ENCODE results near the gene MBTPS1.

The MBTPS1 gene

DNA sequence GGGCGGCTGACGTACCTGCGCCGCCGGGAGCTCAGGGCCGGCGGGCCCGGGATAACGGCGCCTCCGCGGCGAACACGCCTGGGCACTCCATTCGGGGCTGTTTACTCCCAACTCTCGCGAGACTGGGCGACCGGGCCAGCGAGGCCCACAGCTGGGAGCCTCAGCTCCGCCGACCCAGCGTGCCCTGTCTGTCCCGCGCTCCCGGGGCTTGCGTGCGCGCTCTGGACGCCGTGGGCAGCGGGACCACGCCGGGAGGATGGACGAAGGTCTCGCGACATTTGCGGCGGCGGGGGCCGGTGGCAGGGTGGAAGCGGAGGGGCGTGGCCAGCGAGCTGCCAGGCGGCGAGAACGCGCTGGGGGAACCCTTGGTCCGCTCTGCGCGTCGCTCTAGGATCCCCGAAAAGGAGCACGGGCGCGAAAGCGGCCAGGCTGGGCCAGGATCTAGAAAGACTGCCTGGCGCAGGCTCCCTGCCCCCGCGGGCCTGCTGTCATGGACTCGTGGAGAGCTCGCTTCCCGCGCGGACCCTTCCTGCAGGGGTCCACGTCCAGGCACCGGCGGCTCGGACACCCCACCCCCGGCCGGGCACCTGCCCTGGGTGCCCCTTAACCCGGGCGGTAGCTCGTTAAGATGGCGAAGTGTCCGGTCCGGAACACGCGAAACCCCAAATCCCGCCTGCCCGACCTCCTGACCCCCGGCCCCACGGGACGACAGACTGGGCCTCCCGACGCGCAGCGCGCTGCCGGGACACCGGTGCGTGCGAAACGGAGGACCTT is at the start of gene MBTPS1:
Gene MBTPS1, minus strand, starts transcription at position 223 of the 774 bp plus-strand sequence. CDS start 15,159 bp downstream, outside the sequence.
- DNase-seq, result peak; percentile 98

DNA sequence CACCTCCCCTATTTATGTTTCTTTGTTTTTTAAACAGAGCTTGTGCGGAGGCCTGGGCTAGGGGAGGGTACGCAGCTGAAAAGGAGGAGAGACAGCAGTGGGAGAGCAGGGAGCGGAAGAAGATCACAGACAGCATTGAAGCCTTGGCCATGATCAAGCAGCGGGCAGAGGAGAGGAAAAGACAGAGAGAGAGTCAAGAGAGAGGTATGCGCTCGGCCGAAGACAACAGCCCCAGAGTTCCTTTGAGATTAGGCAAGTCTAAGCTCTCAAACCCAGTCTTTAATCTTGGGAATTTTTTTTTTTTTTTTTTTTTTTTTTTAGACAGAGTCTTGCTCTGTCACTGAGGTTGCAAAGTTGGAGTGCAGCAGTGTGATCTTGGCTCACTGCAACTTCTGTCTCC is 49.0 kb upstream of the MBTPS1 start:
- DNase-seq, result no peak

DNA sequence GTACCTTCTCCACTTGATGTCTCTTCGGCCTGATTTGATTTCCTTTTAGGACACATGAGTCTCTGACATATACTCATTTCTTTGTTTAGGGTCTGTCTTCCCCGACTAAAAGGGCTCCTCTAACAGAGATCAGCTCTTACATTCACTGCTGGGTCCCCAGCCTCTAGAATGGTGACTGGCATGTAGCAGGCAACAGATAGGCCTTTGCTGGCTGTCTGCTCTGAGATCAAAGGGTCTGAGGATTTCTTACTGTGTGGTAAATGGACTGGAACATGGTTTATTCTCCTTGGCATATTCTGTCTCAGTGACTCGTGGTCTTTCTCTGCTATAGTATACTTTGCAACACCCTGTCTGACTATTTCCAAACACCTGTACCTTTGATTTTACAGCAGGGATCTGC is 45.1 kb upstream of the MBTPS1 start:
- DNase-seq, result no peak

DNA sequence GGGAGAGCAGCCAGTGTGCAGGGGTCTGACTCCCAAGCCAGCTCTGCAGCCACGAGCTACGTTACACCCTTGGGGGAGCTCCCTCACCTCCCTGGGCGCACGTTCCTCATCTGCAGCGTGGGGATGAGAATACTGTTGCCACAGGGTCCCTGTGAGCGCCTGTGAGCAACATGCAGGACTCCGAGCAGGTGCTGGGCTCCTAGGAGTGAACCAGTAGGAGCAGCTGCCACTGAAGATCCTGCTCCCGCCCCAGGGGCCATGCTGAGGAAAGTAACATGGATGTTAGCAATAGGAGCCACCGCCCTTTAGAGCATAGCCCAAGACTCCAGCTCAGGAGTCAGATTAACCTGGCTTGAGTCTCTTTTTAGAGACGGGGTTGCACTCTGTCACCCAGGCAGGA is 44.3 kb upstream of the MBTPS1 start:
- DNase-seq, result no peak

DNA sequence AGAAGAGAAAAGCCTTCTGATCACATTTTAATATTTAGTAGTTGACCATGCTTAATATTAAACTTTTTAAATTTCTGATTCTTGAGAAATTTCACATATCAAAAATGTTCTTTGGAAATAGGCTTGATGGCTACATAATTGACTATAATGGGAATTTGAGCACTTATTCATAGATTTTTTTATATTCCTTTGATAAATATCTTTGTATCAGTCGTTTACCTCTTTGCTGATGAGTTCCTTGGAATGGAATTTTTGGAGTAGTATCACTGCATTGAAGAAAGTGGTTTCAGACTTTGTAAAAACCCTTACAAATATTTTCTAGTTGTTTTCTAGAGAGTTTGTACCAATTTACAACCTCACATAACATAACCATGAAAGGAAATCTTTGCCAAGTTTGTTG is 43.1 kb upstream of the MBTPS1 start:
- no peak for DNase-seq

DNA sequence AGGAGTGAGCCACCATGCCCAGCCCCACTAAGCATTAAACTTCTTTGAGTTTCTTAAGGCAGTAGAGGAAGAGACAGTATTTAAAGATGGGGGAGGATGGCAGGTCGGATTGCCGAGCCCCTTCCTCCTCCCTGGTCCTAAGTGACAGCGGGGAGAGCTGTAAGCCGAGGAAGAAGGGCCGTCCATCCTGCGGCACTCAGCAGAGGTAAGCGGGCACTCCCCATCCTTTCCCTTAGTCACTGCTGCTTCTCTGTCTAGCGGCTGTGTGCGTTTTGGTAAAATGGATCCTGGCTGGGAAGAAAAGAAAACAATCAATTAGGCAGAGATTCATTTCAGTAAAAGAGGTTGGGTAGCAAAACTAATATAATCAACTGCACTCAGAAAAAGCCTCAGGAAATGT is 42.3 kb upstream of the MBTPS1 start:
- no peak for DNase-seq

DNA sequence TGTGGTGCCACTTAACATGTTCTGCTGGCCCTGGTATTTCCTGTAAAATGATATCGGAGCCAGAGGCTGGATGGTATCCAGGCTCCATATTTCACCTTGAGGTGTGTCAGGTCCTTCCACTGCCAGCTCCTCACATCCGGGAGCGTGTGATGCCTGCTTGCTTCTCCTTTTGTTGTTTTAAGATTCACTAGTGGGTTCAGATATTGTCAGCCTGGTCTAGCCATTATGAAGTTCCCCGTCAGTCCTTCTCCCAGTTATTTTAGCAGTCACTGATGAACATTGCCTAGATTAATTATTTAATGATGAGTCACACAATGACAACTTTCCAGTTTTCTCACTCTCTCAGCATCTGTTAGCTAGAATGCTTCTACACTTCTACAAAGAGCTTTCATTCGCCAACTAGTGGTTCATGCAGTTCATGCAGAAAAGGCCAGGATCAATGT is 39.6 kb upstream of the MBTPS1 start:
- no peak for DNase-seq

DNA sequence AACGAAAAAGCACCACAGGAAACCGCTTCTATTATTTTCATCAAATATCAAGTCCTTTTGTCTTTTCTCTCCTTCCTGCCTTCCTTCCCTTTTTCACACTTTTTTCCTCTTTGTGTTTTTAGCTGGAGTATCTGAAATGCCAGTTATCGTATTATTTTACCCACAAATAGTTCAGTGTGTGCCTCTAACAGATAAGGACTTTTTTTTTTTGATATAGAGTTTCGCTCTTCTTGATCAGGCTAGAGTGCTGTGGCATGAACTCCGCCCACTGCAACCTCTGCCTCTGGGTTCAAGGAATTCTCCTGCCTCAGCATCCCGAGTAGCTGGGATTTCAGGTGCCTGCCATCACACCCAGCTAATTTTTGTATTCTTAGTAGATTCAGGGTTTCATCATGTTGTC is 39.0 kb upstream of the MBTPS1 start:
- DNase-seq, result no peak

DNA sequence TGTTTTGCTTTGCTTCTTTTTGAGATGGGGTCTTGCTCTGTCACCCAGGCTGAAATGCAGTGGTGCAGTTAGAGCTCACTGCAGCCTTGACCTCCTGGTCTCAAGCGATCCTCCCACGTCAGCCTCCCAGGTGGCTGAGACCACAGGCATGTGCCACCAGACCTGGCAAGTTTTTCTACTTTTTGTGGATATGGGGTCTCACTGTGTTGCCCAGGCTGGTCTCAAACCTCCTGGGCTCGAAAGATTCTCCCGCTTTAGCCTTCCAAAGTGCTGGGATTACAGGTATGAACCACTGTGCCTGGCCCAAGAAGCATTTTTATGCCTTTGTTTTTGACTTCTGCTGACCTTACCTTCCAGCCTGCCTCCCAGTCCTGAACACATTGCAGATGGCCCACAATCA is 38.5 kb upstream of the MBTPS1 start:
- no peak for DNase-seq

DNA sequence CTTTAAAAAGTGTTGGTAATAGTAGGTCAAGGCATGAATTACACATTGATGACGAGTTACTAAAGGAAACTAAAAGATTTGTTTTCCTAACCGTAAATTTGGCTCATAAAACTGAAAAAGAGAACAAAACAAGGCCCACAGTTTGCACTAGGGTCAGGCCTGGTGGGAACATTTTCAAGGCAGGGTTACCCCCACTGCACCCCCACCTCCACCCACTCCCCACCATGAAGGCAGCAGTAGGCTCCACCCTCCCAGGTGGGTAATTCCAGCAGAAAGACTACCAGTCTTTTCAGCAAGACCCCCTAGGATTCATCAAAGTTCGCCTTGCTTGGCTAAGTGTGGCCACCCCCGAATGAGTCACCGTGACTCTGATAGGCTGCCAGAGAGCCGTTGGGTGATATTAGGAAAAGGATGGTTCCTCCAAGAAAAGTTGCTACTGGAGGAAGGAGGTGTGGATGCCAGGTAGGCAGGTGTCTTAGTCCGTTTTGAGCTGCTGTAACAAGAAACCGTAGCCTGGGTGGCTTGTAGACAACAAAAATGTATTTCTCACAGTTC is 37.0 kb upstream of the MBTPS1 start:
- no peak for DNase-seq

DNA sequence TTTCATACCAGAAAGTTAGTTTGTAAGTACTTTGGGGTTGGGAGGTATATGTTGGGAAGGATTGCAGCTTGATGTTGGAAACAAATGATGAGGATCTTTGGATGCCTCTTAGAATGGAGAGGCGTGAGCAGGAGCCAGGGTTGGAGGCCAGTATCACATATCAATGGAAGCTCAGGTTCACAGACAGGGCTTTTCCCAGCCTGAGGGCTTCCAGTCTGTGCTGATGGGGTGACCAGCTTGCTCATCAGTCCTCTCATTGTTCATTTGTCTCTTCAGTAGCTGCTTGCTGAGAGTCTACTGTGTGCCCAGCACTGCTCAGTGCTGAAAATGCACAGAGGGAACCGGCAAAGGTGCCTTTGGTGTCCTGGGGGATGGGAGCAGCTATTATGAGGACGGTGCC is 34.2 kb upstream of the MBTPS1 start:
- DNase-seq, result no peak

DNA sequence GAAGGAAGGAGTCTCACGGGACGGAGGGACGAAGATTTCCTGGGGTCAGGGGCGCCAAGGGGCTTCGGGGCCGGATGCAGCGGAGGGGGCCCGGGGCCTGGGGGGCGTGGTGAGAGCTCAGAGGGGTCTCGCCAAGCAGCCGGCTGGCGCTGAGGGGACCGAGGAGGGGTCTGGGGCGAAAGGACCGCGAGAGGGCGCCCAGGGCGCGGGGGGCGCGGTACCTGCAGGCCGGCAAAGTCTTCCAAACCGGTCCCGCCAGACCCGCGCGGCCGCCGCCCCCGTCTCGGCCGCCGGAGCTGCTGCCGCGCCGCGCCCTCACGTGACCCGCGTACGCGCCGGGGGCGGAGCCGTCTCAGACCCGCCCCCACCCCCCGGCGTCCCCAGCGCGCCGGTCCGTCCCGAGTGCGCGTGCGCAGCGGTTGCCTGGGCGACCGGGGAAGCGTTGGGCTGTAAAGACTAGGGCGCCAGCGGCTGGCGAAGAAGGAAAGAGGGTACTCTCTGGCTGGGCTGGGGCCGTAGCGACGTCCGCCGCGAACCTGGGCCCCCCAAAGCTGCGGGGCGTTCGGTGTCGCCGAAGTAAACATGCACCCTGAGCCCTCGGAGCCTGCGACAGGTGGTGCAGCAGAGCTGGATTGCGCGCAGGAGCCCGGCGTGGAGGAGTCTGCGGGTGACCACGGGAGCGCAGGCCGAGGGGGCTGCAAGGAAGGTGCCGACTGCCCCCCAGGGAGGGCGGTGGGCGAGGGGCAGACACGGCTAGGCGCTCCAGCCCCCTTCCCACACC is 28.3 kb upstream of the MBTPS1 start, which contains the start of the genes DNAAF1 and HSDL1:
Gene DNAAF1, plus strand, starts transcription at position 450 of the 781 bp plus-strand sequence. Its CDS starts 133 bp downstream, at position 583.
Gene HSDL1, minus strand, starts transcription at position 319 of the 781 bp plus-strand sequence. CDS start 13,856 bp downstream, outside the sequence.
- DNase-seq, result peak; percentile 94

DNA sequence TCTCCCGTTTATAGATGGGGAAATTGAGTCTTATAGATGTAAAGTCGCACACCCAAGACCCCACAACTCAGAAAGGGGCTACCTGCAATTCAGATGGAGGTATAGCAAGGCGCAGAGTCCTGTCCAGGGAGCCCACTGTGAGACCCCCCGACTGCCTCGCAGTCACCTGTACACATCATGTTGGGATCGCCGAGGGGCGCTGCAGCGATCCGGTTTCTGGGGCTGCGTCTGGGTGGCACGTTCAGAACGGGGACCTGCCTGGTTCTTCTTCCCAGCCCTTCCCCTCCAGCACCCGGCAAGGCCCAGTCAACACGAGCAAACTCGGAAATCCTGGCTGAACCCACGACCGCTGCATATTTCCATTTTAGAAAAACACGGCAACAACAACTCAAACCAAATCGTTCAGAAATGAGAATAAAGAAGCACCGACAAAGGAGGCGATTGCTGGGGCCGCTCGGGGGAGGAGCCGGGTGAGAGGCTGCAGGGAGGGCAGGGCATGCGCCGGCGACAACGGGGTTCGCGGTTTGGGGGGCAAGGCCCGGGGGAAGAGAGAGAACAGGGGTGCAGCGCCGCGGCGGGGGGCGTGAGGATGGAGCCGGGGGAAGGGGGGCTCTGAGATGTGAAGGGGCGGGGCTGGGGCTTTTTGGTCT is 27.6 kb upstream of the MBTPS1 start:
- DNase-seq, result peak; percentile 38

DNA sequence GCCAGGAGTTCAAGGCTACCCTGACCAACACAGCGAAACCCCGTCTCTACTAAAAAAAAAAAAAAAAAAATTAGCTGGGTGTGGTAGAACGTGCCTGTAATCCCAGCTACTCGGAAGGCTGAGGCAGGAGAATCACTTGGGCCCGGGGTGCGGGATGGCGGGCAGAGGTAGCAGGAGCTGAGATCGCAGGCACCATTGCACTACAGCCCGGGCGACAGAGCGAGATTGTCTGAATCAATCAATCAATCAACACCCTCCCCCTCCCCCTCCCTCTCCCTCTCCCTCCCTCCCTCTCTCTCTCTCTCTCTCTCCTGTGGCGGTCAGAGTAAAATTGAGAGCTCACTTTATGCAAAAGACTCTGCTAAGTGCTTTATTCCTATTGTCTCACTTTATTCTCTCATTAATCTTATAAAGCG is 27.1 kb upstream of the MBTPS1 start:
- DNase-seq, result no peak

DNA sequence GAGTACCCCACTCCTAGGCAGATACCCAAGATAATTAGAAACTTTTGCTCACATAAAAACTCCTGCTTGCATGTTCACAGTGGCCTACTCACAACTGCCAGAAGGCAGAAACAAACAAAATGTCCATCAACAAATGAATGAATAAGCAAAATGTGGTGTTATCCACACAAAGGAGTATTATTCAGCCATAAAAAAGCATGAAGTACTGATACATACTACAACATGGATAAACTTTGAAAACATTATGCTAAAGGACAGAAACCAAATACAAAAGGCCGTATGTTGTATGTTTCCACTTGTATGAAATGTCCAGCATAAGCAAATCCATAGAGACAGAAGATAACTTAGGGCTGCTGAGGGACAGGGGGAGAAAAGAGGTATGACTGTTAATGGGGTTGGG is 26.3 kb upstream of the MBTPS1 start:
- no peak for DNase-seq

DNA sequence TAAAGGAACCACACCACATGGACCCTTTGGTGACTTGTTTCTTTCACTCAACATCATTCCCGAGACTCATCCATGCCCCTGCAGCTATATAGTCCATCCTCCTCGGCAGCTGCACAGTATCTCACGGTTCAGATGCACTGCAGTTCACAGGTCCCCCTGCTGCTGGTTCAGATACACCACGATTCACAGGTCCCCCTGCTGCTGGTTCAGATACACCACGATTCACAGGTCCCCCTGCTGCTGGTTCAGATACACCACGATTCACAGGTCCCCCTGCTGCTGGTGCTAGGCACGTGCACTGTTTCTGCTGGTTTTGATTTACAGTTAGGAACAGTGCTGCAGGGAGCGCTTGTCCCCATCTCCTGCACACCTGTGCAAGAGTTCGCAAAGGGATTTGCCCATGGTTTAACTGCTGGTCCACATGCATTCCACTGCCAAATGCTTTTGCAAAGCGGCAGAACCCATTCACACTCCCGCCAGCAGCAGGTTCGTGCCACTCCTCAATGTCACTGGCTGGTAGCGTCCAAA is 24.5 kb upstream of the MBTPS1 start:
- DNase-seq, result no peak

DNA sequence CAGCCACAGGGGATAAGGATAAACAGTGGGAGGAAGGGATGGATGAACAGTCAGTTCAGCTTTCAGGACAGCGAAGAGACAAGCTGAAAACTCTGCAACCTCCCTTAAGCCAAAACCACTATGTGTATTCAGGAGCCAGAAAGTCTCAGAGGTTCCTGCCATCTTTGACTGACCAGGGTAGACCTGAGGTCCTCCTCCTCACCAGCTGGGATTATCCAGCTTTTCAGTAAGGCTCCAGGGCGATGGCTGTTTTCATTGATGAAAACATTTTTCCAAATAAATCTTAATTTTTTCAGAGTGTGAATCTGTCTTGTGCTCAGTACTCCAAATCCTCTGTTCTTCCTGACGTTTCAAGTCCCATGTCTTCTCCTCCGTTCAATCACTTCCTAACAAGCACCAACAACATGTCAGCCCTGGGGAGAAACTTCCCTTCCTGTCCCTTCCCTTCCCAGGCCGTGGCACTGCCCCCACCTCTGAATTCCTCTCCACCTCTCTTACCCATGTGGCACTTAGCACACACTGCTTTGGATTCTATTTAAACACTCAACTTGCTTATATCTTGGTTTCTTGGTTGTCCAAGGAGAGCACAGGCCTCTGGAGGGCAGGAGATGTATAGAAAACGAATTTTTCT is 23.0 kb upstream of the MBTPS1 start:
- no peak for DNase-seq

DNA sequence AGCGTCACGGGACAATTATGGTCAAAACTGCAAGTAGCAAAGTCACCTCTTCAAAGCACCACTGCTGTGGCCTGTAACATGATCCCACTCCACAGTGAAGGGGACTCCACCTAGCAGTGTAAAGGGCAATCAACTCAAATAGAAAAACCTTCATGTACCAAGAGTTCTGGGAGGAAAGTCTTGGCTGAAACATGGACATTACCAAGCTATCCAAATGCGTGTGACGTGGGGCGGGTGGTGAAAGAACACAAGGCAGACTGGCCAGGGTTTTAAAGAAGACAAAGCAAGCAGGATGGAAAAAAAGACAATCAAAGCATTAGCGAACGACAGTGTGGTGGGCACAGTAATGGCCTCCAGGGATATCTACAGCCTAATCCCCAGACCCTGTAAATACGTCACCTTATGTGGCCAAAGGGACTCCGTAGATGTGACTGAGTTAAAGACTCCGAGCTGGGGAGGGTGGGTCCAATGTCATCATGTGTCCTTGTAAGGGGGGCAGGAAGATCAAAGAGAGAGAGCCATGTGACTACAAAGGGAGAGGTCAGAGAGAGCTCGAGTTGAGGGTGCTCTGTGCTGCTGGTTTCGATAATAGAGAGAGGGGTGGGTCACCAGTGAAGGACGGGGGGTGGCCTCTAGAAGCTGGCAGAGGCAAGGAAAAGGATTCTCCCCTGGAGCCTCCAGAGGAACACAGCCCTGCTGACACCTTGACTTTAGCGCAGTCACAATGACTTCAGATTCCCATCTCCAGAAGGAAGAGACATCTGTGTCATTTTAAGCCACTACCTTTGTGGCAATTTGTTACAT is 22.3 kb upstream of the MBTPS1 start:
- DNase-seq, result no peak

DNA sequence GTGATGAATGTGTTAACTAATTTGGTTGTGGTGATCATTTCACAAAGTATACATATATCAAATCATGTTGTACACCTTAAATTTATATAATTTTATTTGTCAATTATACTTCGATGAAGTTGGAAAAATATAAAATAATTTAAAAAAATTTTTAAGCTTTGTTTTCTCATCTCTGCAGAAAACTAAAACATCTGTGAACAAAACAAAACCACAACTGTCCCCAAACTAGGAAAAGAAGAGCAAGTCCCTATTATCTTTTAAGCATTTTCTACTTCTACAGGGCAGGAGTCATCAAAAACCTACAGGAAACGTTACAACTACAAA is 21.7 kb upstream of the MBTPS1 start:
- DNase-seq, result no peak

DNA sequence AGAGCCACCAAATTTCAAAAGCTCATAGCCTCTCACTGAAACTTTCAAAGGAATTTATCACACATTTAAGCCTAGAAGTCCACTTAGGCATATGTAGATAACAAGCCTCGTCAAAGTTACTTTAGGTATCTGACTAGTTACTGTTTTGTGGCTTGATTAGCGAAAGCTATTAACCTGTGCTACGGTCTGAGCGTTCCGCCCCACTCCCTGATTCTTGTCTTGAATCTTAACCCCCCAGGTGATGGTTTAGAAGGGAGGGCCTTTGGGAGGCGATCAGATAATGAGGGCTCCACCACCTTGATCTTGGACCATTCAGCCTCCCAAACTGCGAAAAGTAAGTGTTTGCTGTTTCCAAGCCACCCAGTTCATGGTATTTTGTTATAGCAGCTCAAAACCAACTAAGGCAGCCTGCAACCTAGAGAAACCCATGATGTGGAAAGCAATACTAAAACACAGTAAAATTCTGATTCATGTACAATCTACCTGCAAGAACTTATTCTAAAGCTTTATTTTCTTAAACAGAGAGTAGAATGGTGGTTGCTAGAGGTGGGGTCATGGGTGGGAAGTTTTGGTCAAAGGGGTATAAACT is 21.1 kb upstream of the MBTPS1 start:
- DNase-seq, result no peak

DNA sequence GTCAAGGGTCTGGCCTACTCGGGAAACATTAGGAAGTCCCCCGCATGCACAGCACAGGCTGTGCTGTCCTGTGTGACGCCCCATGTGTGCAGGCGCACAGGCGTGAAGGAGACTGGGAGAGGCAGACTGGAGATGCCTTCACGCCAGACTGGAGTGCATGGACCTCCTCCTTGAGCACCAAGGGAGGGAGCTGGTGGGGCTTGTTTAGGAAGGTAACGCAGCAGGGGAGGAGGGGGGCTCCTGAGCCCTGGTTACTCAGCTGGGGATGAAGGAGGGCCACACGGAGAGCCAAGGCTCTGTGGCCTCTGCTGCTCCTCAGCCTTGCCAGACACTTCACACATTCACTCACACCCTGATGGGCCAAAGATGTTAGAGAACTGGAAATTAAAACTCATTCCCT is 20.5 kb upstream of the MBTPS1 start:
- DNase-seq, result no peak

All from stimulated activated CD4-positive, alpha-beta T cell treated with anti-CD3 and anti-CD28 coated beads, Interleukin-4, amount 100 ng/mL, for 24 hours (primary cell).